PFSK-1 (cell line): Measurements from ENCODE around the gene LARP1.

Experiments
- POLR2AphosphoS5 ChIP-seq: IDR thresholded peaks from 2 replicates; pipeline ENCODE4 v1.6.1; 2012; ENCODE audit warnings: low read depth, mild to moderate bottlenecking, control low read depth, low read length, moderate library complexity
- REST ChIP-seq, 2 experiments: IDR thresholded peaks; 2 replicates each; pipeline versions ENCODE4 v1.6.1 to v1.8.0; 2011 to 2012; ENCODE audit warnings: low read depth in 2 of 2, low read length in 2 of 2, control low read depth in 1 of 2, inconsistent platforms in 1 of 2, mild to moderate bottlenecking in 1 of 2, moderate library complexity in 1 of 2; ENCODE audit not compliant: insufficient read depth in 1 of 2
- SIN3A ChIP-seq: IDR thresholded peaks from 2 replicates; pipeline ENCODE4 v1.6.1; 2012; ENCODE audit warnings: mild to moderate bottlenecking, low read length, moderate library complexity, borderline replicate concordance; ENCODE audit not compliant: insufficient read depth
- TAF1 ChIP-seq: IDR thresholded peaks from 2 replicates; pipeline ENCODE4 v1.6.1; 2012; ENCODE audit warnings: low read length, control low read depth, borderline replicate concordance; ENCODE audit not compliant: insufficient read depth

DNA sequence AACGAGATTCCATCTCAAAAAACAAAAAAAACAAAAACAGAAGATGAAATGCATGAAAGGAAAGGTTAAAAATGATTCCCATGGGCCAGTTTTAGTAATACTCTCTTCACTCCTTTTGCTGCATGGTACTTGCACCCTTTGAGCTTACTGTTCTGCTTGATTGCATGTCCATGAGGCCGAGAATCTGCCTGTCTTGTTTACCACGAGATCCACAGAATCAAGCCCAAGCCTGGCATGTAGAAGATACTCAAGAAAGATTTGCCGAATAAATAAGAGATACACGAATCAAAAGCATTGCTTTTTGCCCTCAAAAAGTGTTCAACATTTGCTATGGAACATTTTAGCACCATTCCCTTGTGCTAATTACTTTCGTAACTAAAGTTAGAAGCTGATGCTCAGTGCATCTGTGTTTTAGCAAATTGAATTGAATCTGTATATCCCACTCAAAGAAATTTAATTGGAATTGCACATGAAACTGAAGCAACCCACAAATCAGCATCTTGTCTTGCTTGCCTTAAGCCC is 94.1 kb downstream of the LARP1 start:
- TF ChIP-seq TAF1: no peak
- no peak for TF ChIP-seq SIN3A
- TF ChIP-seq REST (IDR thresholded peaks at IDR 0.05; ENCODE audit: insufficient read depth in 1 of 2, low read depth in 2 of 2, low read length in 2 of 2): no peak
- TF ChIP-seq POLR2AphosphoS5: no peak
